HG03457 (cell line): Measurements from ENCODE around the gene MAN2B2.

Experiments
- ATAC-seq: cut with Tn5 transposase; IDR thresholded peaks from one replicate; pipeline ENCODE4 v1.9.1; 2021; ENCODE audit warnings: moderate number of reproducible peaks; ENCODE audit not compliant: unreplicated experiment

MAN2B2 gene

DNA sequence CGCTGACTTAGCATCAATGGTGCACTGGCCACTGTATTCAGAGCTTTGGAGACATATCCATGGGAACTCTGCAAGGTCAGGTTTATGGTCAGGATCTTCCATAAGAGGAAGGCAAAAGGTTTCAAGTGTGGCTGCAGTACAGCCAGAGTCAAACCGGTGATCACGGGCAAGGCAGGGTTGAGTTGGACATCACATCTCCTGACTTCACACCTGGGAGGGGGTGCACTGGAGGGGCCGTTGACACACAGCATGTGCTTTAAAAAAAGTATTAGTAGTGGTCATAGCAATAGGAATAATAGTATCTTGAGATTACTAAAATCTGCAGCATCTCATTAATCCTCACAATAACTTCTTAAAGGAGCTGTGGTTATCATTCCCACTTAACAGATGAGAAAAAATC, 28.9 kb upstream of the MAN2B2 start:
- ATAC-seq: no peak

DNA sequence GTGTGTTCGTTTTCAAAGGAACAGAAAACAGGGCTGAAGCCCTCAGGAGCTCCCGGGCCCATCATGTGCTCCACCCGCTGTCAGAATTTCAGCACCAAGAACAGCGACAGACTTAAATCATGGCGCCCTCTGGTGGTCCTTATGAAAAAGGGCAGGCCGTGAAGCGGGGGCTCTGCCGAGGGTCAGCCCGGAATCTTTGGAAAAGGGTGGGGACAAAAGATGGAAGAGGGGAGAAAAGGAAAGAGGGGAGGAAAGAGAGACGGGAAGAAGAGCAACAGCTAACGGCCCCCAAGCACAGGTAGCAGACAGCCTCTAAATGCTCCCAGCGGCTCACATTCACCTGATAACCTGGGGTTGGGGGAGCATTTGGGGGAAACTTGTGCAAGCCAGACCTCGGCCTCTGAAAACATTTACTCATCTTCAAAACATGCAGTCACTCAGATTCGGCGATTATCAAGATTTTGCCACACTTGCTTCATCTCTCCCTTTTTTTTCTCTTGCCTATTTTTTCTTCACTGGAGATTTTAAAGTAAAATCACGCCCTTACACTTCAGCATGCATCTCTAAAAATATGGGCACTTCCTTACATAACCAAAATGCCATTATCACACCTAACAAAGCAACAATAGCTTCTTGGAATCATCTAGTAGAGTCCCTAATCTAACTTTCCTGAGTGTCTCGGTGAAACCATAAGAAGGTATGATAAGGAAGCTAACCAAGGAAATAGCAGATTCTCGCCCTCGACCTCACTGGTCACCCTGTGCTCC, 28.1 kb upstream of the MAN2B2 start:
- no peak for ATAC-seq

DNA sequence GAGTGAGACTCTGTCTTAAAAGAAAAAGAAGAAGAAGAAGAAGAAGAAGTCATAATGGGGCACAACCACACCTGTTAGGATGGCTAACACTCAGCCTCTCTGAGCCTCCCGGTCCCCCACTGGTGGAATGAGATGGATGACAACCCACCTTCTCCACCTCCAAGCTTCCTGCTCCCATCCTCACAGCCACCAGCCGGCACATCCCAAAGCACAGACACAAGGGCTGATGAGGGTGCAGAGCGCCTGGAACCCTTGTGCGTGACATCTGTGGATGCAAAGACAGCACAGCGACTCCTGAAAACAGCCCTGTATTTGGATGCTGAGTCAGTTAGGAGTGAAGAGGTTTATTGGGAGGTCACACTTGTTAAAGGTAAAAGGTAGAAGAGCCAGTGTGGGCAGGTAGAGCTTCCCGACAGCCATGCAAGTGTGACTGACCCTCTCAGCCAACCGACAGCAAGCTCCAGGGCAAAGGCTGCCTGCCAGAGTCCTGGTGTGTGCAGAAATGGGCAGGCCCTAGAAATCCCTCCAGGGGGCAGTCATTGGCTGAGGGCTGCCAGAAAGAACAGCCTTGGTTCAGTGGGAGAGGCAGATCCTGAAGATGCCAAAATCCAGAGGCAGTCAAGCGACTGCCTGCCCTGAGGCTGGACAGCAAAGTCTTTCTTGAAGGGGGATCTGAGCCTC, 26.6 kb upstream of the MAN2B2 start:
- ATAC-seq: no peak

DNA sequence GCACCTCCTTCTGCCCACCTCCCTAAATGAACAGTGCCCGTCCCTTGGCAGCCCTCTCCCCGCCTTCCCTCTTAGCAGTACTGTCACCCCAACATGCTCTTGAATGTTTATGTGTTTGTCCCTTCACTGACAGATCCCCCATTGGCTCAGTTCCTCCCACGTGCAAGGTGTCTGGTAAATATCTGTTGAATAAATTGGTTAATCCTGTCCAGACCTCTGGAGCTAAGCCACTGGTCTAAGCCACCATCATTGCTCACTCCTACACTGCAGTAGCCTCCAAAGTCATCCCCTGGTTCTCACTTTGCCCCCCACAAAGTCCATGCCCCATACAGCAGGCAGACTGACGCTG, 26.1 kb upstream of the MAN2B2 start:
- no peak for ATAC-seq

DNA sequence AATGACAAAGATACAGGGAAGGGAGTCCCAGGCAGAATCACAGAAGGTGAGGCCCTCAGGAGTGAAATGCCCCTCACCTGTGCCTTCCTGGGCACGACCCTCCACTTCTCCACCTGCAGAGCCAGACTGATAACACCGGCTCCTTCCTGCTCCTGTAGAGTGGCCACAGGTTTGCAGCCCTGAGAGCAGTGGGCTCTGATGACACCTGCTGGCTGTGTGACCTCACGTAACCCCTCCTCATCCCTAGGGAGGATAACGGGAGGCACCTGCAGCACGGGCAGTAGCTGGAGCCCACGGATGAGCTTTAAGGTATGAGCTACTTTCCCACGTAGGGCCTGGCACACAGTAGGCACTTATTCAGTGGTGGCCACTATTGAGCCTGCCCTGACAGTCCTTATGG, 25.5 kb upstream of the MAN2B2 start:
- no peak for ATAC-seq

DNA sequence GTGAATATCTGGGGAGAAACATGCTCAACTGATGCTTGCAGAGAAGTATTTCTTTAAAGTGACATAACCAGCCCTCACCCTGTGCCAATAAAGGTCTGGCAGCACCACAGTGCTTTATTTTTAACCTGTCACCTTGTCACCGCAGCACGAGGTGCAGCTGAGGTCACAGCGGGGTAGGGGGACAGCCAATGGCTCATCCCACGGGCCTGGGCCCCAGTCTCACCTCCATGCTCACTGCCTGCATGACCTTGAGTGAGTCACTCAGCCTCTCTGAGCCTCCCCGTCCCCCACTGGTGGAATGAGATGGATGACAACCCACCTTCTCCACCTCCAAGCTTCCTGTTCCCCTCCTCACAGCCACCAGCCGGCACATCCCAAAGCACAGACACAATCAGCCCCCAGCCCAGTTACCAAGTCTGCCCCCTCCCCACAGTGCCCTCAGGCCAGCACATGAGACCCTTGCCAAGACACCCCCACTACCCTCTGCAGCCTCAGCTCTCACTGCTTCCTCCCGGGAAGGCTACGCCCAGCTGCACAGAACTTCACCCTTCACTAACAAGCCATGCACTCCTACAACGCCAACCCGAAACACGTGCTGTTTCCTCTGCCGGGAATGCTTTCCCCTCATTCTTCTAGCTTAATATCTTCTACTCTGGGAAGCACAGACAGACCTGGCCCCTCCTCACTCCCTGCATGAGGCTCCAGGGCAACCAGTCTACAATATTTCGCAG, 24.9 kb upstream of the MAN2B2 start:
- ATAC-seq: no peak

DNA sequence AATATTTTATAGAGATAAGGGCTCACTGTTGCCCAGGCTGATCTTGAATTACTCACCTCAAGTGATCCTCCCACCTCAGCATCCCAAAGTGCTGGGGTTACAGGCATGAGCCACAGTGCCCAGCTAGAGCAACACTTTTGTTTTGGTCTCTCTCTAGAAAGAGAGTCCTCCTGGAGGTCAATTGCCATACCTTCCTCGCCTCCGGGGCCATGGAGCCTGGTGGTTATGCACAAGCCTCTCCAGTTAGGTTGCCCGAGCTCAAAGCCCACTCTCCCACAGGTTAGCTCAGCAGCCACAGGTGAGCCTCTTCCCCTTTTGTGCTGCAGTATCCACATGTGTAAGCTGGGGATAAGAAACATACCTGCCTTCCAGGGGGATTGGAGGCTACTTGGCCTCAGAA, 24.2 kb upstream of the MAN2B2 start:
- ATAC-seq: no peak

DNA sequence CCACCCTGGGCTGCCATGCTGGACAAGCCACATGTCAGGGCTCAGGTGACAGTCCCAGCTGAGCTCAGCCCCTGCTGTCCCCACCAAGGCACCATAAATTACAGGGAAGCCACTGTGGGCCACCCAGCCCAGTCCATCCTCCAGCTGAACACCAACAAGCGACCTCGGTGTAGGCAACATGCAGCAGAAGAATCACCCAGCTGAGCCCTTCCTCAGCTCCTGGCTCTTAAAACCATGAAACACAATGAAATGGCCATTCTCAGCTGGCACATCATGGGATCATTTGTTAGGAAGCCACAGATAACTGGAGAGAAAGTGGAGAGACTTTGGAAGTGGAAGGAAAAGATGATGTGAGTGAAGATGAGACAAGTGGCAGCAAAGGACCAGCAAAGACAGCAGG, 23.3 kb upstream of the MAN2B2 start:
- no peak for ATAC-seq

DNA sequence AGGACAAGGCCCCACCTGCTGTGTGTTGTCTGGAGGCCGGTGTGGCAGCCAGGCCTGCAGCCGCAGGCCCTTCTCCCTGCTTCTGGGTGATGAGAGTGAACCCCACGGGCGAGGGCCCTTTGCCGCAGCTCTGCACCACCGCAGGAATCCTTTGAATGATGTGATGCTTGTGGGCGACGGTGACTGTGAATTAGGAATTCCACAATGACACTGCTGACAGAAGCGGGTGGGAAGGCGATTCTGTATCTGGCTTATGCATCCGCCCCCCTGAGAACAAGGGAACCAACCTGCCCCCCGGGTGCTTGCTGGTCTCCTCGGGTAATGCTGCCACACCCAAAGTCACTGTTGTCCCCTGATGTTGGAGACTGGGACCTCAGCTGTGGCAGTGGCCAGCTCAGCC, 19.5 kb upstream of the MAN2B2 start:
- ATAC-seq: no peak

DNA sequence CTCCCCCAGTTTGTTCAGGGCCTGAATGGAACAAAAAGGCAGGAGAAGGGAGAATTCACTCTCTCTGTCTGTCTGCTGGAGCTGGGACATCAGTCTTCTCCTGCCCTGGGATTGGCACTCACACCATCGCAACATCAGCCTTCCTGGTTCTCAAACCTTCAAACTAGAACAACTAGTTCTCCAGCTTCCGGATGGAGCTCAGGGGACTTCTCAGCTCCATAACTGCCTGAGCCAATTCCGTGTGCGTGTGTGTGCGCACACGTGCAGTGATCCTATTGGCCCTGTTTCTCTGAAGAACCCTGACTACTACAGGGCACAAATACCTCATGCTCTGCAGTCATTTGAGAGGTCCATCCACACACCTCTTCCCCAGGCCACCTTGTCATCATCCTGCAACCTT, 18.7 kb upstream of the MAN2B2 start:
- ATAC-seq: no peak

DNA sequence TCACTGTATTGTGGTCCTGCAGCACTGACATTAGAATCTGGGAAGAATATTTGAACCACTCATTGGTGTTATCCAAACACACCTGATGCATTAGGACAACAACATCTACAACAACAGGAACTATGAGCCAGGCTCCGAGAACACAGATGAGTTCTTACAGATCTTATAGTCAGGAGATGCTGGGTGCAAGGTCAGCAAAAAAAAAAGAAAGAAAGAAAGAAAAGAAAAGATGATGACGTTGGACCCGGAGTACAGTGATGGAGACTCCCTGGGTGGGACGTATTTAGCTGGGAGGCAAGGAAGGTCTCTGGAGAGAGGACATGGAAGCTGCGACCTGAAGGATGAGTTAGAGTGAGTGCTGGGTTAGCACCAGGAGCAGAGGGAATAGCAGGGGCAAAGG, 17.8 kb upstream of the MAN2B2 start:
- no peak for ATAC-seq

DNA sequence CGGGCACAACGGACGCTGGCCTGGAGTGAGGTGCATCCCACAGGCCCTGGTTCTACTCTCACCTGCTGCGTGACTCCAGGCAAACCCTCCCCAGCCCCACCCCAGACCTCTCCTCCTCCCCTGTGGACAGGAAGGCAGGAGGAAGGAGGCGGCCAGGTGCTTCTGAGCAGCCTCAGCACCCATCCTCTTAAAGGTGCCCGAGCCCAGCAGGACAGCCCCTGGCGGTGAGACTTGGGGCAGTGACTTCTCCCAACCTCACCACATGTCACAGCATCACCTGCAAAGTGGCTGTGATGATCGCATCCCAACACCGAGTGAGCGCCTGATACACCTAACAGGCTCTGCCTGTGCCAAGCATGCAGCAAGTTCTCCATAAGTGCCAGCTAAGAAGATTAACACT, 17.1 kb upstream of the MAN2B2 start:
- ATAC-seq: no peak

DNA sequence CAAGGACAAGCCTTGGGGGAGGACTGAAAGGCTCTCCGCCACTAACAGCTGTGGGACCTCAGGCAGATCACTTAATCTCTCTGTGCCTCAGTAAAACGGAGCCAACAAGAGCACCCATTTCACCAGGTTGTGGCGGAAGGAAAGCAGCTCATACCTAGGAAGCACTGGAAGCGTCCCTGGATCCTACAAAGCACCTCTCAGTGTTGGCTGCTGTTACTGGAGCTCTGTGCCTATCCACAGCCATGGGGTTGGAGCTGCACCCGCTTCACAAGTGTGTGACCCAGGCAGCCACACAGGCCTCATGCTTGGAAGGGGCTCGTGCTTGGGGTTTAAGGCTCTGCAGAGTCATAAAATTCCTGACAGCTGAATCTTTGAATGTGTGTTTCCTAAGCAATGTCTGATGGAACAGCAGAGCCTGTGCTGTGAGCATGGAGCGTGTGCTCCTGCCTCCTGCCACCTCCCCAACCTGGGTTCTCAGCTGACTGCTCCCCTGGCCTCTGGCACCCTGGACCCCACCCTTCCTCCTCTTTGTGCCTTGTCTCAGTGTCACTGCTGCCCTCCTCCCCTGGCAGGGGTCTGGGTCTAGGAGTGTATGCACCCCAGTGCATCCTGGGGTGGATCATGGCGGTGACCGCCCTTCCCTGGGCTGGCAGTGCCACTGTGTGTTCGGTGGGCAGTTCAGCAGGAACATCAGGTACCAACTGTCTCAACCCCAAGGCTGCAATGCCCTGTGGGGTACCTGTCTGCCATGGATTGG, 14.4 kb upstream of the MAN2B2 start:
- ATAC-seq: no peak

DNA sequence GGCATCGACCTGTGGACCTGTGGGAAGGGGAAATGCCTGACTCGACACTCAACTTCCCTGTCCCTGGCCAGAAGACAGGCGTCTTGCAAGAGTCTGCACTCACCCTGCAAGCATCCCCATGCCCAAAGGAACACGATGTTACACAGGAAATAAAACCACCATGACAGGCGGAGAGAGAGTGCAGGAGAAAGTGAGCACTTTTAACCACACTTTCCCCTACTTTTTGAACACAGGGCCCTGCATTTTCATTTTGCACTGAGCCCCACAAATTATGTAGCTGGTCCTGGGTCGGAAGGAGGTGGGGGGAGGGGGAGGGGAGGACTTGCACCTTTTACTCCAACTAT, 13.8 kb upstream of the MAN2B2 start:
- ATAC-seq: no peak

DNA sequence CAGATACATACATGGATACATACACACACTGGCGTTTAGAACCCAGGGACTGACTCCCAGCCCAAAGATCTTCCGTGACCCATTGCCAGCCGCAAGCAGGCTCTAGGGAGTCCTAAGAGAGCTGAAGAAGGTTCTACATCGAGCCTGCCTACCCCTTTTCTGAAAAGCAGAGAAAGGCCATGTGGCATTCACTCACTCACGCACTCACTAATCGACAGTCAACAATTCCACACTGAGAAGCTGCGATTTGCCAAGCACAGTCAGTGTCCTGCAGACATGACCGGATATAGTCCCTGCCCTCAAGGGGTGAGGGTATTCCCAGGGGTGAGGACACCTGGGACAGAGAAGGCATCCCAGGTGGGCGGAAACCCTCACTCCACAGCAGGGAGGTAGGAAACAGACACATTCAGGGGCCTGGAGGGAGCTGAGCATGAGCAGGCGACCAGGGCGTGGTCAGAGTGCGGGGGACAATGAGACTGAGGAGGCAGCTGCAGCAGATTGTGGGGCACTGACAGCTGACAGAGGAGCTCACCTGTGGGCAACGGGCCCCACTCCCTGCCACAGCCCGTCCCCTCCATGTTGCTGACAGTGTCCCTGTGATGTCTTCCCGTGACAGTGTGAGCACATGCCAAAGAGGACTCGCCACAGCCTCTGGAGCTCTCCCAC, 13.2 kb upstream of the MAN2B2 start:
- no peak for ATAC-seq

DNA sequence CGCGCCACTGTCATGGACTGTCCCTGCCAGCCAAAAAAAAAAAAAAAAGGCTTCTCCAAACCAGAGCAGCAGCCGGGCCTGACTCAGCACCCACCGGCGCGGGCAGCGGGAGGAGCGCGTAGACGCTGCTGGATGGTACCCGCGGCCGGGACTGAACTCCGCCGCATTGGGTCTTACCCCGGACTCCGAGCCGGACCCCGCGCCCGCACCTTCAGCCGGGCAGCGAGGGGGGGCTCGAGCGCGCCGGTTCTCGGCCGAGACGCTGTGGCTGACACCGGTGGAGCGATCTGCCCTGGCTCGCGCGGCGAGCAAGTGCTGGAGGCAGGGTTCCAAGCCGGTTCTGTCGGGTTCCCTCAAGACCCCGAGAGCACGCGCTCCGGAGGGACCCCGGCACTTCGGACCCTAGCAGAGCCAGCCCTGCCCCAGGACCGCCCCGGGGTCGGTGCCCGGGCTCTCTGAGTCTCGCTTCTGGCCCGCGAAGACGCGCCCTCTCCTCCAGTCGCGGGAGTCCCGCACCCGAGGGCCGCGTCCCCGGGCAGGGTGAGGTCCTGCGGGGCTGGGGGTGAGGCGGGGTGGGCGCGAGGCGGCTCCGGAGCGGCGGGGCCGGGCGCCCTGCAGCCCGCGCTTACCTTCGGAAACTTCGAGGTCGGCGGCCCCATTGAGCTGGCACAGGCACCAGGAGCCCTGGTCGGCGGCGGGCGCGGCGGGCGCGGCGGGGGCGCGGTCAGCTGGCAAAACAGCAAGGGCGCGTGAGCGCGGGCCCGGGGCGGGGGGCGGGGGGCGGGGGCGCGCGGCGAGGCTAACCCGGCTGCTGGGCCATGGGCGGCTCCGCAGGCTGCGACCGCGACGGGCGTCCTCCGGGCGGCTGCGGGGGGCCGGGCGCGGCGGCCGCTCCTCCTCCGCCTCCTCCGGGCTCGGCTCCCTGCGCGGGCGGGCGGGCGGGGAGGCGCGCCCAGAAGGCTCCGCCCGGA, 11.8 kb upstream of the MAN2B2 start:
- no peak for ATAC-seq

DNA sequence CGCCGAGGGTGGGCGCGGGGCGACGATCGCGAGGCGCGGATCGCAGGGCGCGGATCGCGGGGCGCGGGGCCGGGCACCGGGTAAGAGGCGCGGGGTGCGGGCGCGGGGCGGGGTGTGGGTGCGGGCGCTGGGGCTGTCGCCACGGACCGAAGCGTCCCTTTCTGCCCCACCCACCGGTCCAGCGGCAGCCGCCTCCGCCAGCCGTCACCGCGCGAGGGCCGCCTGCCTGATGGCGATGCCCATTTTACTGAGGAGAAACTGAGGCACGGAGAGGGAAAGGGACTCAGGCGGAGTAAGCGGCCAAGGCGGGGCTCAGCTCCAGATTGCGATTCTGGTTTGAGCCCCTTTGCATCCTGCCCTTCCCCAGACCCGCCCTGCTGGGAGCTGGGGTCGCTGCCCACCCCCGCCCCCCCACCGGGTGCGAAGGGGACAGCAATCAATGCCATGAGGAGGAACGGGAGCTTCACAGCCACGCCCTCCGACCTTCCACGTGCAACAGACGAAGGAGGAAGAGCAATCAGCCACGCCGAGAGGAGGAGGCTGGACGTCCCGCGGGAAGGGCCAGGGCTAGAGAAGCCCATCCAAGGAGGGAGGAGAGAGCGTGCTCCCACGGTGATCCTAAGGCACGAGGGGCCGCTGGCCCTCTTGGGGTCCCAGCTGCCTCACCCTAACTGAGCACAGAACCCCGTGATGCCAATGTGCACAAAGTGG, 10.9 kb upstream of the MAN2B2 start:
- ATAC-seq: no peak

DNA sequence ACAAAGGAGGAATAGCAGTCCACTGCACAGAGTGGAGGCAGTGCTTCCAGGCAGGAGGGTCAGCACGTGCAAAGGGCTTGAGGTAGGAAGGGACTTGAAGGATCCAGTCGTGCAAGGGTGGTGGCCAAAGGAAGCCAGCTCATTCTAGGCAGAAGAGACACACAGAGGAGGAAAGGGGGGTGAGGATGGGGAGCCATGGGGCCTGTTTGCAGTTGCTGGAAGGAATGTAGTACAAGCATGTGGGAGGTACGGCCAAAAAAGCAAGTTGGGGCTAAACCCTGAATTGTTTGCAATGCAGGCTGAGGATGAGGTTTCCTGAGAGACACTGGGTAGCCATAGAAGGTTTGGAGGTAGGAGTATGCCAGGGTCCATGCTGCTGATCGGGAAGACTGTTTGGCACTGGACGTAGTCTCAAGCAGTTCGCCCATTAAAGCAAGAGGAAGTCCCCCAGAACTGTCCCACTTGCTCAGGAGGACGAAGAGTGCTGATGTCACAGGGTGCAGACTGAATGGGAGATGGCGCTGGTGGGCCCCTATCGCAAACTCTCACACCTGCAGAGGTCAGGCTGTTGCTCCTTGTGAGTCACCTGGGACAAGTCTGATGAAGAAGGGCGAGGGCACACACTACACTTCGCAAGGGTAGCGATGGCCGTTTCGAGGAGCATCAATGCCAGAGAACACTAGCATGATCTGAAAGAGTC, 9.1 kb upstream of the MAN2B2 start:
- no peak for ATAC-seq
